ENCODE results near the gene TUBB3. TPM values are rescaled to one million over a fixed set of nuclear protein-coding genes. Genes with fewer than 3 reads are reported as not detected.
"Not testable (repeated sequence)": the region's sequence is repeated elsewhere in the genome, so short reads cannot be mapped to it uniquely, and the experiment has no call there.

The TUBB3 gene
- total RNA-seq, 1 experiment from 2014 or later = 164 TPM

DNA sequence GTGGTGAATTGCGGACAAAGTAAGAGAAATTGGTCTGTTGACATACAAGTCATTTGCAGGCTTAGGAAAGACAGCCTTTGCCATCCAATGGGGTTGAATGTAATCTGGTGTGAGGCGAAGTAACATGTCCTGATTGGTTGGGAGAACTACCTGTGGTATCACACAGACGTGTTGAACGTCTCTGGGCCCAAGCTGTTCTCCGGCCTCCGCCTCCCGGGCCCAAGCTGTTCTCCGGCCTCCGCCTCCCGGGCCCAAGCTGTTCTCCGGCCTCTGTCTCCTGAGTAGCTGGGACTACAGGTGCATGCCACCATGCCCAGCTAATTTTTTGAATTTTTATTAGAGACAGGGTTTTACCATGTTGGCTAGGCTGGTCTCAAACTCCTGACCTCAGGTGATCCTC, 44.9 kb downstream of the TUBB3 start:
- not testable (repeated sequence) for H3K23ac ChIP-seq (ENCODE audit: insufficient read length, low read depth, low read length); H2AFZ ChIP-seq (ENCODE audit: low read length); H3K18ac ChIP-seq (ENCODE audit: insufficient read length, low read depth, low read length); H4K5ac ChIP-seq (ENCODE audit: insufficient read length, low read depth, low read length); H4K8ac ChIP-seq (replicated peaks; ENCODE audit: insufficient read length, low read depth, low read length); H3K9me3 ChIP-seq (ENCODE audit: control insufficient read depth, low read depth, low read length); H3K56ac ChIP-seq (ENCODE audit: insufficient read length, low read depth, low read length); H3K27ac ChIP-seq (ENCODE audit: insufficient read length, low read depth, low read length); H3K14ac ChIP-seq (ENCODE audit: insufficient read depth, low read length); H2BK20ac ChIP-seq (ENCODE audit: low read depth, low read length, poor library complexity, severe bottlenecking); H2BK120ac ChIP-seq (ENCODE audit: low read depth, low read length, poor library complexity, severe bottlenecking); H4K20me1 ChIP-seq (ENCODE audit: control insufficient read depth, insufficient read depth, insufficient read length); H3K4me1 ChIP-seq (ENCODE audit: insufficient read depth, low read length); H3K4me1 Mint-ChIP-seq; H2BK12ac ChIP-seq (ENCODE audit: insufficient read length, low read depth, low read length); H3K27me3 ChIP-seq (ENCODE audit: insufficient read depth, low read length); H3K4me3 Mint-ChIP-seq; H2BK5ac ChIP-seq (ENCODE audit: insufficient read length, low read length); H3K79me2 ChIP-seq (ENCODE audit: insufficient read depth, low read length); DNase-seq; H3K4ac ChIP-seq (ENCODE audit: low read depth, low read length); H3K9ac ChIP-seq (ENCODE audit: extremely low read depth, insufficient read length, low read length); H4K91ac ChIP-seq (ENCODE audit: insufficient read length, low read depth, low read length); H2AK5ac ChIP-seq (ENCODE audit: insufficient read length, low read length); H3K27ac Mint-ChIP-seq; H3K23me2 ChIP-seq (ENCODE audit: insufficient read length, low read depth, low read length, poor library complexity, severe bottlenecking); H3K4me2 ChIP-seq (ENCODE audit: insufficient read depth, insufficient read length, low read length); H3T11ph ChIP-seq (ENCODE audit: low read length); H3K79me1 ChIP-seq (ENCODE audit: insufficient read depth, low read depth, low read length, poor library complexity, severe bottlenecking); H2BK15ac ChIP-seq (ENCODE audit: low read depth, low read length)
- H3K9me3 Mint-ChIP-seq = peaks cover 16 to 22% of the 10 kb centered on the region in 2 experiments
- H3K36me3 Mint-ChIP-seq (ENCODE audit: insufficient read depth in 1 of 3, low read depth in 3 of 3) = peaks cover 22 to 36% (median 32%) of the 10 kb centered on the region in 3 experiments
- WGBS (ENCODE audit: extremely low coverage, insufficient read length, low lambda C conversion rate) = no CpG with 5 or more reads among the region's 11 CpGs
- H3K27me3 Mint-ChIP-seq (ENCODE audit: low read depth) = peaks cover 20% of the 10 kb centered on the region
